A549 (cell line): ENCODE measurements around the gene ACSS3. TPM values are rescaled to one million over a fixed set of nuclear protein-coding genes. Genes with fewer than 3 reads are reported as not detected.

ENCODE experiments used
- ATAC-seq, 2 experiments: fragments of 200-7000 bp in 1 of 2; fragments of >200 bp in 1 of 2; cut with Nextera tagmentation in 1 of 2; cut with Tn5 transposase in 1 of 2; 3 replicates each; pipeline versions ENCODE4 v1.8.0 to v1.9.1; 2018 to 2020; ENCODE audit warnings: mild to moderate bottlenecking in 1 of 2, moderate library complexity in 1 of 2
- CTCF ChIA-PET: fragments of 300-600 bp; sonication (Branson Sonifier 250); formaldehyde crosslinking; extraction: SDS; loops from one replicate; lab custom pipeline; 2021; ENCODE audit warnings: antibody characterized with exemption, inconsistent platforms; lab: Yijun Ruan, JAX
- POLR2A ChIA-PET: fragments of 350-600 bp; formaldehyde crosslinking; extraction: SDS; loops from one replicate; lab custom pipeline; 2021; ENCODE audit warnings: antibody characterized with exemption, inconsistent platforms; lab: Yijun Ruan, JAX
- DNase-seq, 2 experiments: peaks; one replicate each; pipeline versions ENCODE4 v3.0.0 to v3.0.0-alpha.2; 2011 to 2016; ENCODE audit warnings: low read depth in 1 of 2, low spot score in 1 of 2
- FAIRE-seq: peaks from 2 replicates; lab custom pipeline; 2011; peaks lifted over from hg19 to GRCh38; lab: Jason Lieb, UNC
- H3K27ac ChIP-seq, 2 experiments: fragments of >200 bp; sonication (Bioruptor Twin); formaldehyde crosslinking; 3 replicates each; pipeline ENCODE4 v1.5.1; 2016 to 2017
- H3K4me1 ChIP-seq: fragments of >200 bp; sonication (Bioruptor Twin); formaldehyde crosslinking; 3 replicates; pipeline ENCODE4 v1.6.1; 2016
- H3K4me2 ChIP-seq: fragments of >200 bp; sonication (Bioruptor Twin); formaldehyde crosslinking; 3 replicates; pipeline ENCODE4 v1.6.1; 2016
- H3K4me3 ChIP-seq: fragments of >200 bp; sonication (Bioruptor Twin); formaldehyde crosslinking; 3 replicates; pipeline ENCODE4 v1.5.1; 2016
- H3K9me3 ChIP-seq: fragments of >200 bp; sonication (Bioruptor Twin); formaldehyde crosslinking; 3 replicates; pipeline ENCODE4 v1.6.1; 2016
- CBX2 ChIP-seq: fragments of 200-600 bp; sonication (generic); IDR thresholded peaks from 2 replicates; pipeline ENCODE4 v1.6.1; 2016; ENCODE audit warnings: low read depth, mild to moderate bottlenecking, borderline replicate concordance
- CBX8 ChIP-seq: fragments of 200-600 bp; sonication (generic); IDR thresholded peaks from 2 replicates; pipeline ENCODE4 v1.6.1; 2016
- EP300 ChIP-seq, 2 experiments: fragments of >200 bp; sonication (Bioruptor Twin); formaldehyde crosslinking; IDR thresholded peaks; 2 replicates in 1 of 2; 3 replicates in 1 of 2; pipeline ENCODE4 v1.6.1; 2016 to 2017
- ESRRA ChIP-seq: fragments of 150-350 bp; IDR thresholded peaks from 2 replicates; pipeline ENCODE4 v1.6.1; 2014; ENCODE audit warnings: mild to moderate bottlenecking, low read length, borderline replicate concordance
- FOXS1 ChIP-seq: fragments of 250-450 bp; sonication (Bioruptor Pico); IDR thresholded peaks from 2 replicates; pipeline ENCODE4 v1.5.0; 2020; ENCODE audit warnings: mild to moderate bottlenecking, moderate library complexity
- HEYL ChIP-seq: fragments of 250-450 bp; sonication (Bioruptor Pico); IDR thresholded peaks from 2 replicates; pipeline ENCODE4 v1.8.0; 2021; ENCODE audit warnings: mild to moderate bottlenecking, moderate library complexity
- HOXB5 ChIP-seq: fragments of 250-450 bp; sonication (Bioruptor Pico); IDR thresholded peaks from 2 replicates; pipeline ENCODE4 v1.5.0; 2020; ENCODE audit warnings: mild to moderate bottlenecking, moderate library complexity
- JUN ChIP-seq, 2 experiments: fragments of >200 bp; sonication (Bioruptor Twin); formaldehyde crosslinking; IDR thresholded peaks; 2 replicates in 1 of 2; 3 replicates in 1 of 2; pipeline ENCODE4 v1.6.1; 2016 to 2017
- JUNB ChIP-seq: fragments of >200 bp; sonication (Bioruptor Twin); formaldehyde crosslinking; IDR thresholded peaks from 2 replicates; pipeline ENCODE4 v1.6.1; 2016
- MAFK ChIP-seq: fragments of 450-650 bp; IDR thresholded peaks from 2 replicates; pipeline ENCODE4 v1.6.1; 2014; ENCODE audit not compliant: partially characterized antibody
- MYC ChIP-seq: IDR thresholded peaks from 2 replicates; pipeline ENCODE4 v1.6.1; 2012; ENCODE audit warnings: mild to moderate bottlenecking, inconsistent platforms, low read length, improper control_type of control experiment, borderline replicate concordance
- POLR2A ChIP-seq: IDR thresholded peaks from 2 replicates; pipeline ENCODE4 v1.6.1; 2012; ENCODE audit warnings: mild to moderate bottlenecking, low read length
- RAD21 ChIP-seq, 2 experiments: fragments of >200 bp in 1 of 2; sonication (Bioruptor Twin) in 1 of 2; formaldehyde crosslinking in 1 of 2; IDR thresholded peaks in 1 of 2; conservative IDR thresholded peaks in 1 of 2; 2 replicates in 1 of 2; 3 replicates in 1 of 2; pipeline ENCODE4 v1.6.1; 2012 to 2018; ENCODE audit warnings: inconsistent platforms in 1 of 2
- RARB ChIP-seq: fragments of 250-450 bp; sonication (Bioruptor Pico); IDR thresholded peaks from 2 replicates; pipeline ENCODE4 v1.8.0; 2021; ENCODE audit warnings: mild to moderate bottlenecking, moderate library complexity
- RCOR1 ChIP-seq: fragments of 150-350 bp; IDR thresholded peaks from 2 replicates; pipeline ENCODE4 v1.6.1; 2014; ENCODE audit warnings: antibody characterized with exemption, low read length, low read depth
- RFX5 ChIP-seq: fragments of 450-650 bp; IDR thresholded peaks from 2 replicates; pipeline ENCODE4 v1.7.1; 2014; ENCODE audit warnings: antibody characterized with exemption, mild to moderate bottlenecking, moderate library complexity
- TP53 ChIP-seq: fragments of 250-450 bp; sonication (Bioruptor Pico); IDR thresholded peaks from 2 replicates; pipeline ENCODE4 v1.5.0; 2021; ENCODE audit warnings: mild to moderate bottlenecking, moderate library complexity
- WGBS: methylation state at CpG from one replicate; pipeline ENCODE4 v1.1.6; 2017; ENCODE audit errors: missing lambda C conversion rate; 5-methylcytosine and 5-hydroxymethylcytosine counted together
- polyA plus RNA-seq, 4 experiments: library from polyadenylated mRNA; depleted of rRNA in 3 of 4; stranded (reverse); fragments of >200 nt; fragmentation: RNase III in 1 of 4; extraction: RNeasy Plus Mini Kit Qiagen cat#74134 plus additional on column Dnase treatment in 1 of 4; gene quantifications; 2 replicates in 3 of 4; 3 replicates in 1 of 4; pipeline ENCODE4 v1.2.3, GENCODE V29; 2011 to 2017
- TF ChIP-seq, protein P1 (sequence below): IDR thresholded peaks from 2 replicates; pipeline ENCODE4 v1.6.1; 2012
- TF ChIP-seq, protein P2 (sequence below): fragments of 450-650 bp; IDR thresholded peaks from 2 replicates; pipeline ENCODE4 v1.6.1; 2014; ENCODE audit warnings: antibody characterized with exemption
- TF ChIP-seq, protein P3 (sequence below): fragments of 250-450 bp; sonication (Bioruptor Pico); IDR thresholded peaks from 2 replicates; pipeline ENCODE4 v1.5.0; 2020; ENCODE audit warnings: low read depth, mild to moderate bottlenecking, moderate library complexity
- TF ChIP-seq, protein P4 (sequence below): fragments of 200-600 bp; sonication (generic); IDR thresholded peaks from 2 replicates; pipeline ENCODE4 v1.6.1; 2016; ENCODE audit warnings: antibody characterized with exemption, mild to moderate bottlenecking, moderate library complexity

Gene ACSS3
- polyA plus RNA-seq, 2 of the 4 experiments (the other 2 are of a cell fraction) = 0.06 to 0.34 TPM

DNA sequence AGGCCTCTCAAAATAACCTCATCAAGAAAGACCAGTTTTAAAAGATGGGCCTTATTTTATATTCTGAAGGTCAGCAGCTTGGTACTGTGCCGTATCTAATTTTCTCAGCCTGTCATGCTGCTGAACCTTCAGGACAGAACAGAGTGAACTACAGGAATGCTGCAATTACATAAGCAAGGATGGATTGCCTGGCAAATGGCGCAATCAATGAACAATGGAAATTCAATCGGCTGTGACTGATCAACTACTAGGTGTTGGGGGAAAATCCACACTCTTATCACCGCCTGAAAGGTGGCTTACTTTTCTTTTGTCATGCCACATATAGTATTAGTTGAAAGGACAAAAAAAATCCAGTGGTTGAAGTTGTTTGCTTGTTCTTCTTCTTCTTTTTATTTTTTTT, 8.5 kb downstream of the ACSS3 start:
- 35% methylated on average over 4 of the region's 4 CpGs for WGBS
- no peak for FAIRE-seq
- no peak for TF ChIP-seq CBX2
- no peak for TF ChIP-seq POLR2A
- TF ChIP-seq RCOR1 = no peak
- TF ChIP-seq, protein P1, sequence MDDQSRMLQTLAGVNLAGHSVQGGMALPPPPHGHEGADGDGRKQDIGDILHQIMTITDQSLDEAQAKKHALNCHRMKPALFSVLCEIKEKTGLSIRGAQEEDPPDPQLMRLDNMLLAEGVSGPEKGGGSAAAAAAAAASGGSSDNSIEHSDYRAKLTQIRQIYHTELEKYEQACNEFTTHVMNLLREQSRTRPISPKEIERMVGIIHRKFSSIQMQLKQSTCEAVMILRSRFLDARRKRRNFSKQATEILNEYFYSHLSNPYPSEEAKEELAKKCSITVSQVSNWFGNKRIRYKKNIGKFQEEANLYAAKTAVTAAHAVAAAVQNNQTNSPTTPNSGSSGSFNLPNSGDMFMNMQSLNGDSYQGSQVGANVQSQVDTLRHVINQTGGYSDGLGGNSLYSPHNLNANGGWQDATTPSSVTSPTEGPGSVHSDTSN = no peak
- TF ChIP-seq, protein P2, sequence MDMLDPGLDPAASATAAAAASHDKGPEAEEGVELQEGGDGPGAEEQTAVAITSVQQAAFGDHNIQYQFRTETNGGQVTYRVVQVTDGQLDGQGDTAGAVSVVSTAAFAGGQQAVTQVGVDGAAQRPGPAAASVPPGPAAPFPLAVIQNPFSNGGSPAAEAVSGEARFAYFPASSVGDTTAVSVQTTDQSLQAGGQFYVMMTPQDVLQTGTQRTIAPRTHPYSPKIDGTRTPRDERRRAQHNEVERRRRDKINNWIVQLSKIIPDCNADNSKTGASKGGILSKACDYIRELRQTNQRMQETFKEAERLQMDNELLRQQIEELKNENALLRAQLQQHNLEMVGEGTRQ = no peak
- TF ChIP-seq TP53 = no peak
- no peak for TF ChIP-seq MAFK
- CTCF ChIA-PET = interaction anchor here (0.6 kb wide), 1 partner anchor 9 kb away, joined by 3 read pairs; no protein-coding TSS in a partner anchor
- H3K4me2 ChIP-seq = no peak overlapping the region
- no peaks in the 10 kb centered on the region for H3K9me3 ChIP-seq
- no peaks in the 10 kb centered on the region for H3K4me1 ChIP-seq
- DNase-seq = no peak
- ATAC-seq = no peak
- no peak overlapping the region for H3K4me3 ChIP-seq
- no peak overlapping the region for H3K27ac ChIP-seq
- POLR2A ChIA-PET = no interaction called here

DNA sequence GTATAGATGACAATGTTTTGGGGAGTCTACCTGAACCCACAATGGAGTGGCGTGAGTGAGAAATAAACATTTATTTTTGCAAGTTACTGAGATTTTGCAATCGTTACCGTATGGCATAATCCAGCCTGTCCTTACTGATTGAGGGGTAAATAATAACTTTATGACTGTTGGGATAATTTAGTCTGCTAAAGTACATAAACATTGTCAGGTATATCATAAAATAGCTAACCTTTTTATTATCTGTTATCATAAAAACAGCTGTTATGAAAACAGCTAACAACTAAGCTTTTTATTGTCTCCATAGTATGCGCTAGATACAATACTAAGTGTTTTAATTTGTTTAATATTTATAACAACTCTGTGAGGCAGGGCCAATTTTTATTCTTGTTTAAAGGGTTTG, 10.3 kb downstream of the ACSS3 start:
- no peak for ATAC-seq
- no peak for DNase-seq
- POLR2A ChIA-PET = no interaction called here
- Histone ChIP-seq H3K27ac (no peak overlapping the region), H3K9me3 (no peaks in the 10 kb centered on the region), H3K4me3 (no peak overlapping the region), H3K4me2 (no peak overlapping the region), H3K4me1 (no peaks in the 10 kb centered on the region)
- TF ChIP-seq HEYL (no peak), RFX5 (no peak), JUNB (no peak), EP300 (IDR thresholded peaks at IDR 0.05) (no peak), RCOR1 (no peak), CBX8 (no peak), ESRRA (no peak), RARB (CRISPR knock-in tag) (no peak), MYC (no peak), RAD21 (conservative IDR thresholded peaks at IDR 0.05 in 1 of 2, IDR thresholded peaks at IDR 0.05 in 1 of 2) (no peak), JUN (IDR thresholded peaks at IDR 0.05) (no peak), HOXB5 (CRISPR knock-in tag) (no peak)
- TF ChIP-seq, protein P3, sequence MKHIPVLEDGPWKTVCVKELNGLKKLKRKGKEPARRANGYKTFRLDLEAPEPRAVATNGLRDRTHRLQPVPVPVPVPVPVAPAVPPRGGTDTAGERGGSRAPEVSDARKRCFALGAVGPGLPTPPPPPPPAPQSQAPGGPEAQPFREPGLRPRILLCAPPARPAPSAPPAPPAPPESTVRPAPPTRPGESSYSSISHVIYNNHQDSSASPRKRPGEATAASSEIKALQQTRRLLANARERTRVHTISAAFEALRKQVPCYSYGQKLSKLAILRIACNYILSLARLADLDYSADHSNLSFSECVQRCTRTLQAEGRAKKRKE (CRISPR knock-in tag) = no peak
- WGBS = 49% methylated on average over 4 of the region's 4 CpGs
- CTCF ChIA-PET = no interaction called here
- FAIRE-seq = no peak

DNA sequence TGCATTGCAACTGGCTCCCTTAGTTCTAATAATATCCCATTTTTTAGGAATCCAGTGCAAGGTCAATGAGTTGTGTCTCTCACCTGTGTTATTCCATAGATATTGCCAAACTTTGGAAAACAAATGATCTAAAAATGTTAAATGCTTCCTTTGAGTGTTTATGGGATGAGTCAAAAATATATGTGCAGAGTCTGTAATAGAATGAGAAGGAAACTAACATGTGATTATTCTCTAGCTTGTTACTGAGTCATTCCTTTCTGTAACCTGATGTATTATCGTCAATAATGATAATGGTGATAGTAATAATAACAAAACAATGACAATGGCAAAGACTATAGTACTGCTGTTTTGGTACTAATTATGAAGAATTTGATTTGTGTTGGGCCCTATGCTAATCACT, 11.5 kb downstream of the ACSS3 start:
- ChIA-PET POLR2A (no interaction called here), CTCF (no interaction called here)
- Histone ChIP-seq H3K4me2 (no peak overlapping the region), H3K9me3 (no peaks in the 10 kb centered on the region), H3K4me3 (no peak overlapping the region), H3K27ac (no peak overlapping the region)
- FAIRE-seq (no peak), DNase-seq (no peak)
- TF ChIP-seq FOXS1 (CRISPR knock-in tag) = no peak
- TF ChIP-seq, protein P4, sequence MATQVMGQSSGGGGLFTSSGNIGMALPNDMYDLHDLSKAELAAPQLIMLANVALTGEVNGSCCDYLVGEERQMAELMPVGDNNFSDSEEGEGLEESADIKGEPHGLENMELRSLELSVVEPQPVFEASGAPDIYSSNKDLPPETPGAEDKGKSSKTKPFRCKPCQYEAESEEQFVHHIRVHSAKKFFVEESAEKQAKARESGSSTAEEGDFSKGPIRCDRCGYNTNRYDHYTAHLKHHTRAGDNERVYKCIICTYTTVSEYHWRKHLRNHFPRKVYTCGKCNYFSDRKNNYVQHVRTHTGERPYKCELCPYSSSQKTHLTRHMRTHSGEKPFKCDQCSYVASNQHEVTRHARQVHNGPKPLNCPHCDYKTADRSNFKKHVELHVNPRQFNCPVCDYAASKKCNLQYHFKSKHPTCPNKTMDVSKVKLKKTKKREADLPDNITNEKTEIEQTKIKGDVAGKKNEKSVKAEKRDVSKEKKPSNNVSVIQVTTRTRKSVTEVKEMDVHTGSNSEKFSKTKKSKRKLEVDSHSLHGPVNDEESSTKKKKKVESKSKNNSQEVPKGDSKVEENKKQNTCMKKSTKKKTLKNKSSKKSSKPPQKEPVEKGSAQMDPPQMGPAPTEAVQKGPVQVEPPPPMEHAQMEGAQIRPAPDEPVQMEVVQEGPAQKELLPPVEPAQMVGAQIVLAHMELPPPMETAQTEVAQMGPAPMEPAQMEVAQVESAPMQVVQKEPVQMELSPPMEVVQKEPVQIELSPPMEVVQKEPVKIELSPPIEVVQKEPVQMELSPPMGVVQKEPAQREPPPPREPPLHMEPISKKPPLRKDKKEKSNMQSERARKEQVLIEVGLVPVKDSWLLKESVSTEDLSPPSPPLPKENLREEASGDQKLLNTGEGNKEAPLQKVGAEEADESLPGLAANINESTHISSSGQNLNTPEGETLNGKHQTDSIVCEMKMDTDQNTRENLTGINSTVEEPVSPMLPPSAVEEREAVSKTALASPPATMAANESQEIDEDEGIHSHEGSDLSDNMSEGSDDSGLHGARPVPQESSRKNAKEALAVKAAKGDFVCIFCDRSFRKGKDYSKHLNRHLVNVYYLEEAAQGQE = no peak
- TF ChIP-seq, all 56 proteins: peak for 0
- no peaks in the 10 kb centered on the region for H3K4me1 ChIP-seq
- 35% methylated on average over 1 of the region's 1 CpG for WGBS
- ATAC-seq = no peak
